Measurements from ENCODE around the gene TOM1L1. TPM values are rescaled to one million over a fixed set of nuclear protein-coding genes. Genes with fewer than 3 reads are reported as not detected.

The TOM1L1 gene
- total RNA-seq, 1 experiment from 2014 or later: 44.6 TPM

GRCh38 chr17:54906683-54907082 is 6.0 kb downstream of the TOM1L1 start:
- H4K20me1 ChIP-seq (ENCODE audit: control insufficient read depth, insufficient read depth, insufficient read length): no peaks in the 10 kb centered on the region
- Mint-ChIP-seq H3K9me3 (no peaks in the 10 kb centered on the region), H3K27me3 (ENCODE audit: low read depth) (no peaks in the 10 kb centered on the region), H3K4me1 (peaks cover 20 to 32% of the 10 kb centered on the region in 2 experiments), H3K4me3 (no peak overlapping the region), H3K27ac (no peak overlapping the region), H3K36me3 (ENCODE audit: insufficient read depth in 1 of 3, low read depth in 3 of 3) (peaks cover 54 to 58% (median 56%) of the 10 kb centered on the region in 3 experiments)
- H3K23me2 ChIP-seq (ENCODE audit: insufficient read length, low read depth, low read length, poor library complexity, severe bottlenecking): peaks cover 2% of the 10 kb centered on the region
- no peak overlapping the region for H4K5ac ChIP-seq (ENCODE audit: insufficient read length, low read depth, low read length)
- no peak overlapping the region for H3T11ph ChIP-seq (ENCODE audit: low read length)
- H4K8ac ChIP-seq (replicated peaks; ENCODE audit: insufficient read length, low read depth, low read length): no peak overlapping the region
- no peak overlapping the region for H2BK20ac ChIP-seq (ENCODE audit: low read depth, low read length, poor library complexity, severe bottlenecking)
- no peak overlapping the region for H3K18ac ChIP-seq (ENCODE audit: insufficient read length, low read depth, low read length)
- no peak for DNase-seq
- peaks cover 19% of the 10 kb centered on the region; the same call in 1 of the 2 replicates for H3K79me2 ChIP-seq (ENCODE audit: insufficient read depth, low read length)
- no peak overlapping the region for H2BK15ac ChIP-seq (ENCODE audit: low read depth, low read length)
- H3K14ac ChIP-seq (ENCODE audit: insufficient read depth, low read length): no peak overlapping the region
- H2AK5ac ChIP-seq (ENCODE audit: insufficient read length, low read length): no peak overlapping the region
- no peak overlapping the region for H4K91ac ChIP-seq (ENCODE audit: insufficient read length, low read depth, low read length)
- no peaks in the 10 kb centered on the region for H3K27me3 ChIP-seq (ENCODE audit: insufficient read depth, low read length)
- no peak overlapping the region for H2BK120ac ChIP-seq (ENCODE audit: low read depth, low read length, poor library complexity, severe bottlenecking)
- no peak overlapping the region for H3K27ac ChIP-seq (ENCODE audit: insufficient read length, low read depth, low read length)
- H3K79me1 ChIP-seq (ENCODE audit: insufficient read depth, low read depth, low read length, poor library complexity, severe bottlenecking): peaks cover 3% of the 10 kb centered on the region
- WGBS (ENCODE audit: extremely low coverage, insufficient read length, low lambda C conversion rate): no CpG with 5 or more reads among the region's 7 CpGs
- no peak overlapping the region for H3K56ac ChIP-seq (ENCODE audit: insufficient read length, low read depth, low read length)
- no peak overlapping the region for H3K4me2 ChIP-seq (ENCODE audit: insufficient read depth, insufficient read length, low read length)
- H2AFZ ChIP-seq (ENCODE audit: low read length): no peak overlapping the region
- no peak for TF ChIP-seq CTCF (conservative IDR thresholded peaks at IDR 0.05)
- no peaks in the 10 kb centered on the region; the same call in 1 of the 2 replicates for H3K4me1 ChIP-seq (ENCODE audit: insufficient read depth, low read length)
- H2BK12ac ChIP-seq (ENCODE audit: insufficient read length, low read depth, low read length): no peak overlapping the region
- no peak overlapping the region for H3K4ac ChIP-seq (ENCODE audit: low read depth, low read length)
- H3K9ac ChIP-seq (ENCODE audit: extremely low read depth, insufficient read length, low read length): no peak overlapping the region
- H2BK5ac ChIP-seq (ENCODE audit: insufficient read length, low read length): no peak overlapping the region
- H3K9me3 ChIP-seq (ENCODE audit: control insufficient read depth, low read depth, low read length): no peaks in the 10 kb centered on the region
- no peak overlapping the region for H3K23ac ChIP-seq (ENCODE audit: insufficient read length, low read depth, low read length)
